Endothelial cell (in vitro differentiated cells): ENCODE data around the gene TSC2. TPM values are rescaled to one million over a fixed set of nuclear protein-coding genes. Genes with fewer than 3 reads are reported as not detected.

ENCODE experiments used
- DNase-seq: peaks from one replicate; pipeline ENCODE4 v3.0.0; 2021; ENCODE audit warnings: low spot score
- H3K27ac Mint-ChIP-seq: one replicate; pipeline ENCODE4 v1.8.0; 2021; ENCODE audit warnings: mixed read lengths, inconsistent platforms; ENCODE audit not compliant: unreplicated experiment
- H3K27me3 Mint-ChIP-seq: one replicate; pipeline ENCODE4 v1.8.0; 2021; ENCODE audit warnings: mild to moderate bottlenecking, moderate library complexity, mixed read lengths, inconsistent platforms; ENCODE audit not compliant: unreplicated experiment
- H3K36me3 Mint-ChIP-seq: one replicate; pipeline ENCODE4 v1.8.0; 2021; ENCODE audit warnings: mild to moderate bottlenecking, low read depth, mixed read lengths, inconsistent platforms; ENCODE audit not compliant: unreplicated experiment
- H3K4me1 Mint-ChIP-seq: one replicate; pipeline ENCODE4 v1.8.0; 2021; ENCODE audit warnings: mild to moderate bottlenecking, mixed read lengths, inconsistent platforms; ENCODE audit not compliant: unreplicated experiment
- H3K4me3 Mint-ChIP-seq: one replicate; pipeline ENCODE4 v1.8.0; 2021; ENCODE audit warnings: mild to moderate bottlenecking, mixed read lengths, inconsistent platforms; ENCODE audit not compliant: unreplicated experiment
- H3K9me3 Mint-ChIP-seq: one replicate; pipeline ENCODE4 v1.8.0; 2021; ENCODE audit warnings: mixed read lengths, inconsistent platforms; ENCODE audit not compliant: unreplicated experiment
- total RNA-seq: library from RNA; stranded (reverse); fragmentation: NEBNext Ultra II Directional; extraction: Animal tissue kit (Norgen Biotek cat#: 25700); gene quantifications from one replicate; pipeline ENCODE4 v1.2.1, GENCODE V29; 2021; ENCODE audit not compliant: unreplicated experiment
- TF ChIP-seq, protein P1 (sequence below): fragments of 200-600 bp; sonication (generic); IDR thresholded peaks from one replicate; pipeline ENCODE4 v1.5.0; 2021; ENCODE audit warnings: antibody characterized with exemption; ENCODE audit not compliant: unreplicated experiment

Gene TSC2
- total RNA-seq, 1 donor from 2014 or later: 180 TPM

DNA sequence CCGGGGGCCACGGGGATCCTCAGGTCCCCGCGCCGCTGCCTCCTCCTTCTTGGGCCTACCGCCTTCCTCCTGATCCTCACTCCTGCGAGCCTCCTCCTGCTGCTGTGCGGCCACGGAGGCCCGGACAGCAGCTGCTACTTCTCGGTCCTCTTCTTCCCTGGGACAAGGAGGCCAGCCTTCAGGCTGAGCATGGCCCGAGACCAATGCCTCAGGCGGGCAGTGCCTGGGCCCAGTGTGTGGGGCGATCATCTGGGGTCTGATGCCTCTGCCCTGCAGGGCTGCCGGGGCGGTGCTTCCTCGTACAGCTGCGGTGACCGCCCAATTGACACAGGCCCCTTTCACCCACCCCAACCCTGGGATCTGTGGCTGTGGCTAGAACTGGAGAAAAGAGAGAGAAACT is 46.8 kb upstream of the TSC2 start:
- Mint-ChIP-seq H3K4me3 (no peak overlapping the region), H3K9me3 (no peaks in the 10 kb centered on the region), H3K27ac (no peak overlapping the region), H3K27me3 (peaks cover 4% of the 10 kb centered on the region), H3K36me3 (peaks cover 4% of the 10 kb centered on the region), H3K4me1 (peaks cover 2% of the 10 kb centered on the region)
- TF ChIP-seq, protein P1, sequence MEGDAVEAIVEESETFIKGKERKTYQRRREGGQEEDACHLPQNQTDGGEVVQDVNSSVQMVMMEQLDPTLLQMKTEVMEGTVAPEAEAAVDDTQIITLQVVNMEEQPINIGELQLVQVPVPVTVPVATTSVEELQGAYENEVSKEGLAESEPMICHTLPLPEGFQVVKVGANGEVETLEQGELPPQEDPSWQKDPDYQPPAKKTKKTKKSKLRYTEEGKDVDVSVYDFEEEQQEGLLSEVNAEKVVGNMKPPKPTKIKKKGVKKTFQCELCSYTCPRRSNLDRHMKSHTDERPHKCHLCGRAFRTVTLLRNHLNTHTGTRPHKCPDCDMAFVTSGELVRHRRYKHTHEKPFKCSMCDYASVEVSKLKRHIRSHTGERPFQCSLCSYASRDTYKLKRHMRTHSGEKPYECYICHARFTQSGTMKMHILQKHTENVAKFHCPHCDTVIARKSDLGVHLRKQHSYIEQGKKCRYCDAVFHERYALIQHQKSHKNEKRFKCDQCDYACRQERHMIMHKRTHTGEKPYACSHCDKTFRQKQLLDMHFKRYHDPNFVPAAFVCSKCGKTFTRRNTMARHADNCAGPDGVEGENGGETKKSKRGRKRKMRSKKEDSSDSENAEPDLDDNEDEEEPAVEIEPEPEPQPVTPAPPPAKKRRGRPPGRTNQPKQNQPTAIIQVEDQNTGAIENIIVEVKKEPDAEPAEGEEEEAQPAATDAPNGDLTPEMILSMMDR: no peak
- no peak for DNase-seq

DNA sequence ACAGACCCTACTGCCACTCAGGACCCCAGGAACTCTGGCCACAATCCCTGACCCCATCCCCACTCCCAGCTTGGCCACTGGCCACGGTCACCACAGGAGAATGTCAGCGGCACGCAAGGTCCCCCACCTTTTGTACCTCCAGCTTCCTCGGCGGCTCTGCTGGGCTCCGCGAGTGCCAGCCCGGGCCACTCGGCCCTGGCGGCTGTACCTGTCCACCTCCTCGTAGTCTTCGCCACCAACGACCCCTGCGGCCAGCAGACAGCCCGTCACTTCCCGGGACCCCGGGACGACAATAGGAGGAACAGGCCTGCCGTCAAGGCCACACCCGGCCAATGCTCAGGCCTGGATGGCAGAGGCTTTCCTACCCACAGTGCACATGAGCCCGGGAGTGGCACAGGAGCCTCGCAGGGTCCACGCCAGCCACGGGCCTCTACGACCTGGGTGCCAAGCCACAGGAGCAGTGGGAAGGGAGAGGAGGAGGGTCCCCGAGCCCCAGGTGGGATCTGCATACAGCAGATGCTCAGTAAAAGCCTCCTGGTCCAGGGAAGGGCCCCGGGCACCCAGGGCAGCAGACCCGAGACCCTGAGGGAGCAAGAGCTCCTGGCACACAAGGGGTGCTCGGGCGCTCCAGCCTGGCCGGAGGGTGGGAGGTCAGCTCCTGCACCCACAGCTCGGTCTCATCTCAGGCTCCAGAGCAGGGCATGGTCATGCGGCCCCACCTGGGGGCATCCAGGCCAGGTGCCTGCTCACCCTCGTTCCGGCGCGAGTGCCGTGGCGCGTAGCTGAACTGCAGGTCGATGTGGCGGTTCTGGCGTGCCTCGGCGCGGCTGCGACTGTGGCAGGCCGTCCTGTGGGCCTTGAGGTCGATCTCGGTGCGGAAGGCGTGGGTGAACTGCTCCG is 46.1 kb upstream of the TSC2 start:
- H3K36me3 Mint-ChIP-seq: peaks cover 4% of the 10 kb centered on the region
- no peak overlapping the region for H3K4me3 Mint-ChIP-seq
- H3K9me3 Mint-ChIP-seq: no peaks in the 10 kb centered on the region
- no peak overlapping the region for H3K27ac Mint-ChIP-seq
- DNase-seq: no peak
- peaks cover 6% of the 10 kb centered on the region for H3K27me3 Mint-ChIP-seq
- TF ChIP-seq, protein P1: no peak
- H3K4me1 Mint-ChIP-seq: peaks cover 4% of the 10 kb centered on the region

DNA sequence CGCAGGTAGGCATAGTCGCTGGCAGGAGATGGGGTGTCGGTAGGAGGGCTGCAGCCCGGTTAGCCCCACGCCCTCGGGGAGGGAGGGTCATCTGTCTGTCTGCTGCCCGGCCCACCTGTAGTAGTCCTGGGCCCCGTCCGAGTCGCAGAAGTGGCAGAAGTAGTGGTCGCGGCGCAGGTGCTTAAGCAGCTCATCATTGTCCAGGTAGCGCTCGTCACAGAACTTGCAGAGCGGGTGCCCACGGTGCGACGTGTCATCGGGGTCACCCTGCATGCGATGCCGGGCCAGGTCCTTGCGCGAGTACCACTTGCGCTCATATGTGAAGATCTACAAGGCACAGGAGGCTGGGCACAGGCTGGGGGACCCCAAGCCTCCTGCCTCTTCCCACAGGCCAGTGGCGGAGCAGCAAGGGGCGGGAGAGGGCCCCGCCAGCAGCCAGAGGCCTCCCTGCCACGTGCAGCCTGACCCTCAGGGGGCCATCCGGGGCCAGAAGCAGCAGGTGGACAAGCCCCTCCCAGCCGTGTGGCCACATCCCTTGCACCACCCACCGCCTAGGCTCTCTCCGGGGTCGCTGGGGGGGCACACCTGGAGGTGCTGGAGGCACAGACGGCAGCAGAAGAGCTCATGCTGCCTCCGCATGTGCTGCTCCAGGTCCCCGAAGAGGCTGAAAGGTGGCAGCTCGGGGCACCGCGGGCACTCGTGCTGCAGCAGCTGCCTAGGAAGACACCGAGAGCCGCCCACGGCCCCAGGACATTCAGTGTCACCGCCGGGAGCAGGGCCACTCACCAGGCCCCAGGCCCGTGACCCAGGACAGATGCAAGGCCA is 45.2 kb upstream of the TSC2 start:
- no peaks in the 10 kb centered on the region for H3K9me3 Mint-ChIP-seq
- H3K36me3 Mint-ChIP-seq: no peaks in the 10 kb centered on the region
- TF ChIP-seq, protein P1: no peak
- no peak overlapping the region for H3K27ac Mint-ChIP-seq
- DNase-seq: no peak
- peaks cover 7% of the 10 kb centered on the region for H3K27me3 Mint-ChIP-seq
- peaks cover 5% of the 10 kb centered on the region for H3K4me1 Mint-ChIP-seq
- H3K4me3 Mint-ChIP-seq: peak overlapping the region; percentile 37

DNA sequence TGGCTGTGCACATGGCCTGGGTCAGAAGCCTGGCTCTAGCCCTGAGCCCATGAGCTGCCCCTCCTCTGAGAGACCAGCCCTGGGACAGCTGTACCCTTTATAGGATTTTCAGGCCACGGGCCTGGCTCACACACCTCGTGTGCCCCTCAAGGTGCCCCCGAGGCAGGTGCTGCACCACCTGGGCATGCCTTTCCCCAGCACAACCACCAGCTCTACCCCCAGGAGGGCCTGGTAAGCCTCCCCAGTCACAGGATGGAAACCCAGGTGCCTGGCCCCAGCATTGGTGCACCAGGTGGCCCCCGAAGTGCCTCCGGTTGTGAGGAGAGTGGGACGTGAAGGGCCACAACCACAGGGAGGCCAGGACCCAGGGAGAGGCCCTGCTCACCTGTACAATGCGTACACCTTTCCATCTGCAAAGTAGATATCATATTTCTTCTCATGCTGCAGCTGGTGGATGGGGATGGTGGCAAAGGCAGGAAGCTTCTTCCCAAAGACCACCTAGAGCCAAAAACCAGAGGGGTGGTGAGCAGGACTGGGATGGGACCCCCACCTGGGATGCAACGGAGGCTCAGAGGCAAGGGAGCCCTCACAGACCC is 44.5 kb upstream of the TSC2 start:
- Mint-ChIP-seq H3K27ac (no peak overlapping the region), H3K27me3 (peaks cover 9% of the 10 kb centered on the region)

More for the DNA sequence above, 44.5 kb upstream of the TSC2 start:
- peaks cover 1% of the 10 kb centered on the region for H3K36me3 Mint-ChIP-seq
- H3K4me3 Mint-ChIP-seq: no peak overlapping the region
- no peaks in the 10 kb centered on the region for H3K9me3 Mint-ChIP-seq
- no peak for DNase-seq
- TF ChIP-seq, protein P1: no peak
- H3K4me1 Mint-ChIP-seq: peaks cover 10% of the 10 kb centered on the region
